Fibroblast of pulmonary artery (primary cell): ENCODE measurements around the gene ELMO1.

ENCODE experiments used
- DNase-seq: peaks from one replicate; pipeline ENCODE4 v3.0.0-alpha.2; 2010; ENCODE audit warnings: low read depth
- H3K4me3 ChIP-seq: replicated peaks from 2 replicates; pipeline ENCODE4 v1.5.1; 2011; ENCODE audit warnings: low read depth, mild to moderate bottlenecking, control low read depth, low read length, moderate library complexity
- CTCF ChIP-seq: IDR thresholded peaks from 2 replicates; pipeline ENCODE4 v1.5.1; 2011; ENCODE audit warnings: mild to moderate bottlenecking, control low read depth, low read length, inconsistent platforms; ENCODE audit errors: missing control alignments

Gene ELMO1

GRCh38 chr7:37491919-37492694 lies 43.4 kb upstream of the ELMO1 start:
- DNase-seq = no peak
- no peak overlapping the region for H3K4me3 ChIP-seq
- no peak for TF ChIP-seq CTCF

GRCh38 chr7:37489703-37490102 lies 41.0 kb upstream of the ELMO1 start:
- no peak for DNase-seq
- no peak overlapping the region for H3K4me3 ChIP-seq
- no peak for TF ChIP-seq CTCF

GRCh38 chr7:37488163-37488764 lies 39.6 kb upstream of the ELMO1 start:
- no peak for TF ChIP-seq CTCF
- no peak overlapping the region for H3K4me3 ChIP-seq
- DNase-seq = peak; percentile 1

GRCh38 chr7:37484426-37485073 lies 35.9 kb upstream of the ELMO1 start:
- TF ChIP-seq CTCF = no peak
- DNase-seq = no peak
- no peak overlapping the region for H3K4me3 ChIP-seq

GRCh38 chr7:37483627-37484026 lies 35.0 kb upstream of the ELMO1 start:
- DNase-seq = no peak
- no peak overlapping the region for H3K4me3 ChIP-seq
- no peak for TF ChIP-seq CTCF

- no peak for TF ChIP-seq CTCF
- DNase-seq = no peak
- no peak overlapping the region for H3K4me3 ChIP-seq
These were observed 34.3 kb upstream of the ELMO1 start for GRCh38 chr7:37482953-37483352.
